BE2C (cell line): ENCODE results near the gene TMEM181.

Experiments used
- DNase-seq: peaks from one replicate; pipeline ENCODE4 v3.0.0-alpha.2; 2020
- H3K27me3 ChIP-seq: fragments of 250-450 bp; sonication (Bioruptor Pico); 2 replicates; pipeline ENCODE4 v1.5.1; 2020; ENCODE audit warnings: mild to moderate bottlenecking
- H3K36me3 ChIP-seq: fragments of 250-450 bp; sonication (Bioruptor Pico); 2 replicates; pipeline ENCODE4 v1.5.1; 2020; ENCODE audit warnings: mild to moderate bottlenecking
- H3K4me1 ChIP-seq: fragments of 250-450 bp; sonication (Bioruptor Pico); 2 replicates; pipeline ENCODE4 v1.5.1; 2020
- H3K4me3 ChIP-seq: 2 replicates; pipeline ENCODE4 v1.5.1; 2011; ENCODE audit warnings: low read depth, low read length
- H3K9me3 ChIP-seq: fragments of 250-450 bp; sonication (Bioruptor Pico); 2 replicates; pipeline ENCODE4 v1.5.1; 2020
- TF ChIP-seq, protein P1 (sequence below): IDR thresholded peaks from 2 replicates; pipeline ENCODE4 v1.5.1; 2012; ENCODE audit warnings: mild to moderate bottlenecking, low read depth, low read length

TMEM181 gene

DNA sequence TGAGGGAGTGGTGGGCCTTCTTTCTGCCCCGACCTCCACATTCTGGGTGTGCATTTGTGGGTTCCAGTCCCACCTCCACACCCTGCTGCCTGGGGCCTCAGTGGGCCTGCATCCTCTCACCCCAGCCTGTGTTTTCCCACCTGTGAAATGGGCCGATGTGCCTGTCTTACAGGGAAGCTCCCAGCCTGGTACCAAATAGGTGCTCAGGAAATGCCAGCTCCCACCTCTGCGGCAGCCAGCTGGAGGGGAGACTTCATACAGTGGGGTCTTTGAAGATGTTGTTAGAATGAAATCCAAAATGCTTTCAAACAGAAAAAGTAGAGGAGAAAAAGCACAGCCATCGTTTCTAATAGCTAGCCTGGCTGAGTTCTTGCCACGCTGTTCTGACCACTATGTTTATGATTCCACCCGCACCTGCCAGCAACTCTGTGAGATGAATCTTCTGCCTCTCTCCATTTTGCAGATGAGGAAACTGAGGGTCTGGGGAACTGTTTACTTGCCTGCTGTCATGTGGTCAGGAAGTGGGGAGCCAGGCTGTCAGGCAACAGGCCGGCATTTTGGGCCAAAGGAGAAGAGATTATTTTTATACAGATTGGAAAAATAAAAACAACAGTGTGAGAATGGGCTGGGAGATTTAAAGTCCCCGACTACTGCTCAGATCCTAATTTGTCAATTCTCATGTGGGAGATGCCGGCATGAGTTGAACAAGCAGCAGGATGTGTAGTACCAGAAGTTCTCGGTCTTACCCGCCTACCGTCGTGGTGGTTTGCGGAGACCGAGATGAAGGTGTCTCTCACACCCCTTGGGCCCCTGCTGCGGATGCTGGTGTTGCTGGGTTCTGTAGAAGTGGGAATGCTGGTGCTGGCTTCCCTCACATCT, 4.6 kb downstream of the TMEM181 start:
- H3K4me1 ChIP-seq: peaks cover 5% of the 10 kb centered on the region
- TF ChIP-seq, protein P1, sequence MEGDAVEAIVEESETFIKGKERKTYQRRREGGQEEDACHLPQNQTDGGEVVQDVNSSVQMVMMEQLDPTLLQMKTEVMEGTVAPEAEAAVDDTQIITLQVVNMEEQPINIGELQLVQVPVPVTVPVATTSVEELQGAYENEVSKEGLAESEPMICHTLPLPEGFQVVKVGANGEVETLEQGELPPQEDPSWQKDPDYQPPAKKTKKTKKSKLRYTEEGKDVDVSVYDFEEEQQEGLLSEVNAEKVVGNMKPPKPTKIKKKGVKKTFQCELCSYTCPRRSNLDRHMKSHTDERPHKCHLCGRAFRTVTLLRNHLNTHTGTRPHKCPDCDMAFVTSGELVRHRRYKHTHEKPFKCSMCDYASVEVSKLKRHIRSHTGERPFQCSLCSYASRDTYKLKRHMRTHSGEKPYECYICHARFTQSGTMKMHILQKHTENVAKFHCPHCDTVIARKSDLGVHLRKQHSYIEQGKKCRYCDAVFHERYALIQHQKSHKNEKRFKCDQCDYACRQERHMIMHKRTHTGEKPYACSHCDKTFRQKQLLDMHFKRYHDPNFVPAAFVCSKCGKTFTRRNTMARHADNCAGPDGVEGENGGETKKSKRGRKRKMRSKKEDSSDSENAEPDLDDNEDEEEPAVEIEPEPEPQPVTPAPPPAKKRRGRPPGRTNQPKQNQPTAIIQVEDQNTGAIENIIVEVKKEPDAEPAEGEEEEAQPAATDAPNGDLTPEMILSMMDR: no peak
- DNase-seq: no peak

DNA sequence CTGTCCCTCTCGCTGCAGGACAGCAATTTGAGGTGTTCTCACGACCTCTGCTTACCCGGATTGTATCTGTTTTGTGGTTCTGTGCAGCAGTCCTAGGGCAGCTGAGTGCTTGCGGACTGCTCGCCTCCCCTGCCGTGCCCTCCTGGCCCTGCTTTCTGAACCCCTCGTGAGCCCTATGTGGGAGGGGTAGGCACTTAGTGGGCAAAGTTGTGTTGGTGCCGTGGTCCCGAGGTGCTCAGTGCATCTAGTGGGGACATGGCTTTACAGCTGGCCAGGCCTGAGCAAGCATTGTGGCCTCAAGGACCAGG, 5.2 kb downstream of the TMEM181 start:
- DNase-seq: no peak
- H3K27me3 ChIP-seq: no peaks in the 10 kb centered on the region
- peaks cover 5% of the 10 kb centered on the region for H3K4me1 ChIP-seq
- peaks cover 9% of the 10 kb centered on the region; the same call in 1 of the 2 replicates for H3K36me3 ChIP-seq
- TF ChIP-seq, protein P1: no peak
- H3K4me3 ChIP-seq: no peak overlapping the region
- no peaks in the 10 kb centered on the region for H3K9me3 ChIP-seq

More for the DNA sequence above, 4.6 kb downstream of the TMEM181 start:
- no peaks in the 10 kb centered on the region for H3K9me3 ChIP-seq
- H3K36me3 ChIP-seq: peaks cover 9% of the 10 kb centered on the region; the same call in 1 of the 2 replicates
- no peak overlapping the region for H3K4me3 ChIP-seq
- H3K27me3 ChIP-seq: no peaks in the 10 kb centered on the region

DNA sequence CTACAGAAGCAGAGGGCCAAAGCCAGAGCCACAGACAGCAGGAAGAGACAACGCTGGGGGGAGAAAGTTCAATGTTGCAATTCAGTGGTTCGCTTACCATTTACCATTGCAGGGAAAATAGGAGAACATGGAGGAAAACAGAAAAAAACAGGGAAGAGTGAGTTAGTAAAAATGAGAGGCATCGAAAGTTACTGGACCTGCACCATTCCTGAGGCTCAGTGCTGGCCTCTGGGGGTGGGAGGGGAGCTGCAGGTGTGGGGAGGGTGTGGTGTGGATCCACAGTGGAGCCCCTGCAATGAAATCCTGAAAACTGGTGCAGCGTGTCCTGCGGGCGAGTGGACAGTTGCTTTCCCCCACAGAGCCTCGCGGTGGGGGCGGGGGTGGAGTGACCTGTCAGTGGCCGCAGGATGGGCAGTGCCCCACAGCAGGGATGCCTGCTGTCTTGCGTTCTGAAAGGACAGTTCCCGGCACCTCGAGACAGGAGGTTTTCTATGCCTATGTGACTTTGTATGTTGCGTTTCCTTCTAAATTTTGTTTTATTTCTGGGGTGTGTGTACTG, 5.7 kb downstream of the TMEM181 start:
- Histone ChIP-seq H3K36me3 (peaks cover 5% of the 10 kb centered on the region; the same call in 1 of the 2 replicates), H3K27me3 (no peaks in the 10 kb centered on the region), H3K4me1 (peaks cover 5% of the 10 kb centered on the region), H3K4me3 (no peak overlapping the region), H3K9me3 (no peaks in the 10 kb centered on the region)
- no peak for DNase-seq
- TF ChIP-seq, protein P1: peak; percentile 13; the same call in 1 of the 2 replicates

GRCh38 chr6:158566207-158566818, 6.4 kb downstream of the TMEM181 start:
- no peak for DNase-seq
- H3K27me3 ChIP-seq: no peaks in the 10 kb centered on the region
- TF ChIP-seq, protein P1: no peak
- H3K9me3 ChIP-seq: no peaks in the 10 kb centered on the region
- peaks cover 5% of the 10 kb centered on the region; the same call in 1 of the 2 replicates for H3K36me3 ChIP-seq
- no peak overlapping the region for H3K4me3 ChIP-seq
- peaks cover 5% of the 10 kb centered on the region for H3K4me1 ChIP-seq

DNA sequence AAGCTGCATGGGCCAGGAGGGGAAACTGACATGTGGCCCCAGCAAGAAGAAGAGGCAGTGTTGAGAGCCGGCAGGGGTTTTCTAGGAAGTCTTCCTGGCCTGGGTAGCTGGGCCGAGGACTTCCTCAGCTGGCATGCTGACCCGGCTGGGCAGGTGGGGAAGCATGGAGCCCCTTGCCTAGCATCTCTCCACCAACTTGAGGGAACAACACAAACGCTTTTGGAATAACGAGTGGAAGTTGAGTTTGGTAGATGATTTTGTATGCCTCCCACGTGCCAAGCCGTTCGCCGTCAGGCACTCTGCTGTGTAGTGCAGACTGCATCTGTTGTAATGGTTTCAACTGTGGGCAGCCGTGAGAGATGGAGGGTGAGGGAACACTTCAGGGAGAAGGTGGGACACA, 7.3 kb downstream of the TMEM181 start:
- H3K4me1 ChIP-seq: no peaks in the 10 kb centered on the region

More for the DNA sequence above, 7.3 kb downstream of the TMEM181 start:
- Histone ChIP-seq H3K27me3 (no peaks in the 10 kb centered on the region), H3K4me3 (no peak overlapping the region), H3K36me3 (peaks cover 5% of the 10 kb centered on the region), H3K9me3 (no peaks in the 10 kb centered on the region)
- TF ChIP-seq, protein P1: no peak
- no peak for DNase-seq
